K562 (cell line): ENCODE results near the gene ARHGAP4. TPM values are rescaled to one million over a fixed set of nuclear protein-coding genes. Genes with fewer than 3 reads are reported as not detected.

ENCODE experiments used
- ATAC-seq: fragments of 200-7000 bp; cut with Tn5 transposase; 3 replicates; pipeline ENCODE4 v1.9.1; 2020; ENCODE audit warnings: moderate library complexity
- BruUV-seq: library from RNA; stranded (reverse); fragments of 400-500 nt; replicated peaks from 2 replicates; lab custom pipeline; 2021; lab: Mats Ljungman, UMichigan
- CTCF ChIA-PET: fragments of 300-600 bp; formaldehyde crosslinking; extraction: SDS; loops from one replicate; lab custom pipeline; 2021; ENCODE audit warnings: low intra/inter-chr PET ratio; lab: Yijun Ruan, JAX
- POLR2A ChIA-PET: fragments of 300-600, 350-650 bp; sonication (Branson Sonifier 250); formaldehyde crosslinking; extraction: SDS; loops from one replicate; lab custom pipeline; 2021; ENCODE audit warnings: antibody characterized with exemption, inconsistent platforms; lab: Yijun Ruan, JAX
- DNase-seq, 4 experiments: peaks; one replicate each; pipeline versions ENCODE4 v3.0.0 to v3.0.0-alpha.2; 2011 to 2018; ENCODE audit warnings: low spot score in 3 of 4, mixed read lengths in 3 of 4; ENCODE audit errors: extremely low read depth in 1 of 4
- FAIRE-seq: peaks from 2 replicates; lab custom pipeline; 2011; peaks lifted over from hg19 to GRCh38; lab: Jason Lieb, UNC
- H2AFZ ChIP-seq: 2 replicates; pipeline ENCODE4 v1.6.0; 2011; ENCODE audit warnings: low read depth, low read length, control low read depth, inconsistent platforms
- H3K27ac ChIP-seq: fragments of 200-600 bp; 3 replicates; pipeline ENCODE4 v1.8.0; 2011; ENCODE audit warnings: low read depth, mild to moderate bottlenecking, control low read depth, inconsistent platforms, low read length, moderate library complexity, mixed read lengths; ENCODE audit errors: extremely low read depth
- H3K27me3 ChIP-seq, 2 experiments: fragments of 300-600 bp in 1 of 2; 2 replicates in 1 of 2; 3 replicates in 1 of 2; pipeline versions ENCODE4 v1.6.0 to v1.8.0; 2011; ENCODE audit warnings: inconsistent platforms in 2 of 2, low read length in 2 of 2, mild to moderate bottlenecking in 1 of 2, mixed read lengths in 1 of 2, moderate library complexity in 1 of 2; ENCODE audit not compliant: control insufficient read depth in 2 of 2, insufficient read depth in 2 of 2
- H3K36me3 ChIP-seq: fragments of 300-600 bp; 3 replicates; pipeline ENCODE4 v1.8.0; 2011; ENCODE audit warnings: mild to moderate bottlenecking, low read length, inconsistent platforms; ENCODE audit not compliant: control insufficient read depth, insufficient read depth
- H3K4me1 ChIP-seq, 2 experiments: fragments of 200-600 bp in 1 of 2; replicated peaks in 1 of 2; 2 replicates in 1 of 2; 3 replicates in 1 of 2; pipeline versions ENCODE4 v1.5.1 to v1.8.0; 2011; ENCODE audit warnings: inconsistent platforms in 2 of 2, low read length in 2 of 2, mild to moderate bottlenecking in 1 of 2, mixed read lengths in 1 of 2, moderate library complexity in 1 of 2; ENCODE audit not compliant: control insufficient read depth in 2 of 2, insufficient read depth in 2 of 2
- H3K4me2 ChIP-seq: 2 replicates; pipeline ENCODE4 v1.6.1; 2011; ENCODE audit warnings: low read length, control low read depth, inconsistent platforms, mixed read lengths; ENCODE audit not compliant: insufficient read depth
- H3K4me3 ChIP-seq: fragments of 200-600 bp; sonication (generic), shearing (Covaris generic); 2 replicates; pipeline ENCODE4 v1.5.1; 2016; ENCODE audit warnings: control low read depth, inconsistent platforms
- H3K79me2 ChIP-seq: fragments of 200-600 bp; 3 replicates; pipeline ENCODE4 v1.8.0; 2011; ENCODE audit warnings: low read length, inconsistent platforms; ENCODE audit not compliant: control insufficient read depth, insufficient read depth
- H3K9ac ChIP-seq, 2 experiments: 2 replicates each; pipeline versions ENCODE4 v1.6.0 to v1.6.1; 2011; ENCODE audit warnings: low read depth in 2 of 2, low read length in 2 of 2, control low read depth in 1 of 2, inconsistent platforms in 1 of 2, mild to moderate bottlenecking in 1 of 2, mixed read lengths in 1 of 2; ENCODE audit not compliant: insufficient read depth in 1 of 2
- H3K9me1 ChIP-seq: one replicate; pipeline ENCODE4 v1.6.0; 2011; ENCODE audit warnings: inconsistent platforms, mild to moderate bottlenecking, low read length, moderate library complexity; ENCODE audit not compliant: control insufficient read depth, insufficient read depth
- H3K9me3 ChIP-seq: replicated peaks from 2 replicates; pipeline ENCODE4 v1.5.1; 2011; ENCODE audit warnings: low read depth, low read length, inconsistent platforms; ENCODE audit not compliant: control insufficient read depth, insufficient read depth
- H4K20me1 ChIP-seq: replicated peaks from 2 replicates; pipeline ENCODE4 v1.6.1; 2011; ENCODE audit warnings: low read length, inconsistent platforms, mixed read lengths; ENCODE audit not compliant: control insufficient read depth, insufficient read depth
- E2F6 ChIP-seq, 2 experiments: IDR thresholded peaks; 2 replicates each; pipeline ENCODE4 v1.6.1; 2011; ENCODE audit warnings: borderline replicate concordance in 1 of 2, control low read depth in 1 of 2, low read depth in 1 of 2, low read length in 1 of 2, mild to moderate bottlenecking in 1 of 2, mixed read lengths in 1 of 2, moderate library complexity in 1 of 2; ENCODE audit not compliant: insufficient read depth in 1 of 2, insufficient read length in 1 of 2, poor library complexity in 1 of 2, severe bottlenecking in 1 of 2; ENCODE audit errors: extremely low read depth in 1 of 2
- USF1 ChIP-seq: sonication (generic); formaldehyde crosslinking; IDR thresholded peaks from 2 replicates; pipeline ENCODE4 v1.9.0; 2022; ENCODE audit warnings: mild to moderate bottlenecking, missing genetic modification reagents
- USF2 ChIP-seq: sonication (generic); formaldehyde crosslinking; IDR thresholded peaks from 2 replicates; pipeline ENCODE4 v1.5.0; 2020; ENCODE audit warnings: missing genetic modification reagents
- ZNF124 ChIP-seq: sonication (generic); formaldehyde crosslinking; IDR thresholded peaks from 2 replicates; pipeline ENCODE4 v1.8.1; 2022; ENCODE audit warnings: missing genetic modification reagents
- ZNF668 ChIP-seq: fragments of 250-450 bp; sonication (Bioruptor Pico); IDR thresholded peaks from 2 replicates; pipeline ENCODE4 v1.8.0; 2022; ENCODE audit warnings: mild to moderate bottlenecking, inconsistent platforms
- WGBS: fragments of 100-300 bp; shearing (Covaris generic); methylation state at CpG from one replicate; pipeline ENCODE4 v1.1.6; 2016; ENCODE audit warnings: low coverage, mixed read lengths; ENCODE audit not compliant: insufficient coverage; ENCODE audit errors: missing lambda C conversion rate; 5-methylcytosine and 5-hydroxymethylcytosine counted together
- in situ Hi-C: fragments of 300-500 bp; cut with MboI; formaldehyde crosslinking; loops from 4 replicates; pipeline ENCODE4 v1.15.0; 2018; ENCODE audit warnings: inconsistent platforms, mixed read lengths
- intact Hi-C: fragments of 100-400 bp; cut with micrococcal nuclease; formaldehyde crosslinking; loops from 2 replicates; pipeline ENCODE4 v1.14.2; 2022
- polyA plus RNA-seq, 8 experiments: library from polyadenylated mRNA; depleted of rRNA in 4 of 8; stranded (reverse) in 5 of 8; unstranded in 3 of 8; fragments of >200 nt; fragmentation: Nextera tagmentation in 2 of 8; fragmentation: Illumina TruSeq in 1 of 8; extraction: Ambion mirVana in 2 of 8; extraction: Trizol in 1 of 8; gene quantifications; 2 replicates each; pipeline versions ENCODE4 v1.2.1 to v1.2.3, GENCODE V29; 2011 to 2014; ENCODE audit warnings: inconsistent platforms in 1 of 8, missing spikeins in 1 of 8
- total RNA-seq, 7 experiments: library from RNA; depleted of rRNA in 6 of 7; stranded (reverse); fragments of >200 nt in 6 of 7; fragmentation: Illumina TruSeq in 2 of 7; extraction: Trizol in 2 of 7; gene quantifications; 2 replicates each; pipeline versions ENCODE4 v1.2.1 to v1.2.3, GENCODE V29; 2011 to 2021; ENCODE audit warnings: low replicate concordance in 1 of 7
- TF ChIP-seq, protein P1 (sequence below), 2 experiments: fragments of 450-650 bp in 1 of 2; sonication (generic) in 1 of 2; formaldehyde crosslinking in 1 of 2; IDR thresholded peaks; 2 replicates each; pipeline versions ENCODE4 v1.7.1 to v1.9.0; 2016 to 2022; ENCODE audit warnings: inconsistent platforms in 1 of 2, mild to moderate bottlenecking in 1 of 2, missing genetic modification reagents in 1 of 2

Gene ARHGAP4
- total and polyA plus RNA-seq, 9 of the 15 experiments (the other 6 are each of a cell fraction or from before 2014, with no cell fraction given), result 0.30 to 81.8 (median 13.5) TPM

- in situ Hi-C loops, result no loop called here
- POLR2A ChIA-PET, result interaction anchor here (0.5 kb wide), 1 partner anchor 189 kb away, joined by 3 read pairs; no protein-coding TSS in a partner anchor
- CTCF ChIA-PET, result no interaction called here
- no peak for TF ChIP-seq ZNF124
- TF ChIP-seq, protein P1, sequence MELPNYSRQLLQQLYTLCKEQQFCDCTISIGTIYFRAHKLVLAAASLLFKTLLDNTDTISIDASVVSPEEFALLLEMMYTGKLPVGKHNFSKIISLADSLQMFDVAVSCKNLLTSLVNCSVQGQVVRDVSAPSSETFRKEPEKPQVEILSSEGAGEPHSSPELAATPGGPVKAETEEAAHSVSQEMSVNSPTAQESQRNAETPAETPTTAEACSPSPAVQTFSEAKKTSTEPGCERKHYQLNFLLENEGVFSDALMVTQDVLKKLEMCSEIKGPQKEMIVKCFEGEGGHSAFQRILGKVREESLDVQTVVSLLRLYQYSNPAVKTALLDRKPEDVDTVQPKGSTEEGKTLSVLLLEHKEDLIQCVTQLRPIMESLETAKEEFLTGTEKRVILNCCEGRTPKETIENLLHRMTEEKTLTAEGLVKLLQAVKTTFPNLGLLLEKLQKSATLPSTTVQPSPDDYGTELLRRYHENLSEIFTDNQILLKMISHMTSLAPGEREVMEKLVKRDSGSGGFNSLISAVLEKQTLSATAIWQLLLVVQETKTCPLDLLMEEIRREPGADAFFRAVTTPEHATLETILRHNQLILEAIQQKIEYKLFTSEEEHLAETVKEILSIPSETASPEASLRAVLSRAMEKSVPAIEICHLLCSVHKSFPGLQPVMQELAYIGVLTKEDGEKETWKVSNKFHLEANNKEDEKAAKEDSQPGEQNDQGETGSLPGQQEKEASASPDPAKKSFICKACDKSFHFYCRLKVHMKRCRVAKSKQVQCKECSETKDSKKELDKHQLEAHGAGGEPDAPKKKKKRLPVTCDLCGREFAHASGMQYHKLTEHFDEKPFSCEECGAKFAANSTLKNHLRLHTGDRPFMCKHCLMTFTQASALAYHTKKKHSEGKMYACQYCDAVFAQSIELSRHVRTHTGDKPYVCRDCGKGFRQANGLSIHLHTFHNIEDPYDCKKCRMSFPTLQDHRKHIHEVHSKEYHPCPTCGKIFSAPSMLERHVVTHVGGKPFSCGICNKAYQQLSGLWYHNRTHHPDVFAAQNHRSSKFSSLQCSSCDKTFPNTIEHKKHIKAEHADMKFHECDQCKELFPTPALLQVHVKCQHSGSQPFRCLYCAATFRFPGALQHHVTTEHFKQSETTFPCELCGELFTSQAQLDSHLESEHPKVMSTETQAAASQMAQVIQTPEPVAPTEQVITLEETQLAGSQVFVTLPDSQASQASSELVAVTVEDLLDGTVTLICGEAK (IDR thresholded peaks at IDR 0.05), result no peak
- TF ChIP-seq, protein P1 (CRISPR knock-in tag; IDR thresholded peaks at IDR 0.05), result no peak
- peak; percentile 57 for TF ChIP-seq USF2 (CRISPR knock-in tag)
- TF ChIP-seq USF1 (CRISPR knock-in tag), result peak; percentile 64
- peak in 1 of 2 experiments; percentile 44 for TF ChIP-seq E2F6 (IDR thresholded peaks at IDR 0.05; ENCODE audit: borderline replicate concordance in 1 of 2, extremely low read depth in 1 of 2, insufficient read depth in 1 of 2, insufficient read length in 1 of 2, low read depth in 1 of 2, low read length in 1 of 2, poor library complexity in 1 of 2, severe bottlenecking in 1 of 2)
- TF ChIP-seq ZNF668 (CRISPR knock-in tag), result no peak
- Histone ChIP-seq H2AFZ (no peak overlapping the region), H4K20me1 (0 out of 2 replicates have a peak, but pooled peaks cover 5% of the 10 kb centered on the region), H3K4me2 (no peak overlapping the region), H3K9ac (no peak overlapping the region), H3K4me1 (peaks cover 0 to 32% of the 10 kb centered on the region in 2 experiments; a peak in 2 of 5 replicates), H3K9me1 (no peaks in the 10 kb centered on the region), H3K4me3 (no peak overlapping the region), H3K27ac (no peak overlapping the region), H3K79me2 (no peaks in the 10 kb centered on the region), H3K27me3 (peaks cover 16 to 67% of the 10 kb centered on the region in 2 experiments; a peak in 4 of 5 replicates), H3K9me3 (no peaks in the 10 kb centered on the region), H3K36me3 (no peaks in the 10 kb centered on the region)
- FAIRE-seq, result no peak
- BruUV-seq, result no TSS peak
- ATAC-seq, result no peak
- 4% methylated on average over 13 of the region's 28 CpGs for WGBS
- DNase-seq, result no peak
- intact Hi-C loops, result no loop called here
Observed at GRCh38 chrX:153863251-153863991, 62.6 kb downstream of the ARHGAP4 start.
